Caco-2 (cell line): Measurements from ENCODE around the gene LRP8. TPM values are rescaled to one million over a fixed set of nuclear protein-coding genes. Genes with fewer than 3 reads are reported as not detected.

ENCODE experiments used
- BruUV-seq: library from RNA; stranded (reverse); fragments of 400-500 nt; replicated peaks from 2 replicates; lab custom pipeline; 2021; lab: Mats Ljungman, UMichigan
- CTCF ChIA-PET: fragments of 300-600 bp; sonication (Branson Sonifier 250); formaldehyde crosslinking; loops from one replicate; lab custom pipeline; 2022; ENCODE audit warnings: antibody characterized with exemption; lab: Charles Lee
- POLR2A ChIA-PET: fragments of 300-600 bp; sonication (Branson Sonifier 250); formaldehyde crosslinking; loops from one replicate; lab custom pipeline; 2022; ENCODE audit warnings: antibody characterized with exemption; lab: Charles Lee
- DNase-seq, 2 experiments: peaks; one replicate each; pipeline versions ENCODE4 v3.0.0 to v3.0.0-alpha.2; 2020 to 2022
- H3K27me3 ChIP-seq: replicated peaks from 2 replicates; pipeline ENCODE4 v1.6.0; 2011; ENCODE audit warnings: low read length; ENCODE audit not compliant: control insufficient read depth, insufficient read depth
- H3K36me3 ChIP-seq: 2 replicates; pipeline ENCODE4 v1.5.1; 2011; ENCODE audit warnings: low read length; ENCODE audit not compliant: control insufficient read depth, insufficient read depth
- H3K4me1 ChIP-seq: fragments of 250-450 bp; sonication (Bioruptor Pico); 2 replicates; pipeline ENCODE4 v1.5.1; 2020; ENCODE audit warnings: mild to moderate bottlenecking
- H3K4me3 ChIP-seq: 2 replicates; pipeline ENCODE4 v1.5.1; 2011; ENCODE audit warnings: low read depth, mild to moderate bottlenecking, control low read depth, low read length
- H3K9me3 ChIP-seq: fragments of 250-450 bp; sonication (Bioruptor Pico); 2 replicates; pipeline ENCODE4 v1.5.1; 2020; ENCODE audit warnings: mild to moderate bottlenecking, moderate library complexity
- H3K27ac Mint-ChIP-seq: one replicate; pipeline ENCODE4 v1.8.0; 2022; ENCODE audit warnings: mixed read lengths; ENCODE audit not compliant: unreplicated experiment
- H3K27me3 Mint-ChIP-seq: one replicate; pipeline ENCODE4 v1.8.0; 2022; ENCODE audit warnings: mixed read lengths; ENCODE audit not compliant: insufficient read depth, unreplicated experiment
- H3K36me3 Mint-ChIP-seq: one replicate; pipeline ENCODE4 v1.8.0; 2022; ENCODE audit warnings: mild to moderate bottlenecking, mixed read lengths; ENCODE audit not compliant: insufficient read depth, unreplicated experiment
- H3K4me1 Mint-ChIP-seq: one replicate; pipeline ENCODE4 v1.8.0; 2022; ENCODE audit warnings: low read depth, mixed read lengths; ENCODE audit not compliant: unreplicated experiment
- H3K4me3 Mint-ChIP-seq: one replicate; pipeline ENCODE4 v1.8.0; 2022; ENCODE audit warnings: mild to moderate bottlenecking, moderate library complexity, mixed read lengths; ENCODE audit not compliant: unreplicated experiment
- H3K9me3 Mint-ChIP-seq: one replicate; pipeline ENCODE4 v1.8.0; 2022; ENCODE audit warnings: mixed read lengths; ENCODE audit not compliant: unreplicated experiment
- CTCF ChIP-seq, 2 experiments: fragments of 200-600 bp in 1 of 2; IDR thresholded peaks; 1 replicate in 1 of 2; 2 replicates in 1 of 2; pipeline versions ENCODE4 v1.5.1 to v1.8.0; 2011 to 2022; ENCODE audit warnings: antibody characterized with exemption in 1 of 2, control low read depth in 1 of 2, inconsistent platforms in 1 of 2, low read depth in 1 of 2, low read length in 1 of 2, mild to moderate bottlenecking in 1 of 2, moderate library complexity in 1 of 2; ENCODE audit not compliant: insufficient read depth in 1 of 2, severe bottlenecking in 1 of 2, unreplicated experiment in 1 of 2
- intact Hi-C: fragments of 100-400 bp; cut with micrococcal nuclease; formaldehyde crosslinking; loops from one replicate; pipeline ENCODE4 v1.10.0; 2022; ENCODE audit not compliant: unreplicated experiment
- total RNA-seq: library from RNA; stranded (reverse); gene quantifications from 2 replicates; pipeline ENCODE4 v1.2.3, GENCODE V29; 2022

The LRP8 gene
- total RNA-seq, 1 experiment from 2014 or later, result 11.8 TPM

- no peaks in the 10 kb centered on the region for H3K27me3 ChIP-seq
- H3K4me1 ChIP-seq, result no peaks in the 10 kb centered on the region
- H3K9me3 Mint-ChIP-seq, result peaks cover 34% of the 10 kb centered on the region
- H3K4me1 Mint-ChIP-seq, result no peaks in the 10 kb centered on the region
- CTCF ChIA-PET, result no interaction called here
- H3K36me3 ChIP-seq, result peaks cover 5% of the 10 kb centered on the region; the same call in 1 of the 2 replicates
- POLR2A ChIA-PET, result no interaction called here
- no peak overlapping the region for H3K4me3 ChIP-seq
- no peak overlapping the region for H3K27ac Mint-ChIP-seq
- TF ChIP-seq CTCF (IDR thresholded peaks at IDR 0.05; ENCODE audit: insufficient read depth in 1 of 2, low read depth in 1 of 2, low read length in 1 of 2, severe bottlenecking in 1 of 2, unreplicated experiment in 1 of 2), result no peak
- no peaks in the 10 kb centered on the region for H3K27me3 Mint-ChIP-seq
- BruUV-seq, result no TSS peak
- H3K4me3 Mint-ChIP-seq, result no peak overlapping the region
- DNase-seq, result no peak
- intact Hi-C loops, result no loop called here
- H3K36me3 Mint-ChIP-seq, result peaks cover 35% of the 10 kb centered on the region
- peaks cover 16% of the 10 kb centered on the region for H3K9me3 ChIP-seq
Measured at GRCh38 chr1:53203466-53203865, 124.4 kb downstream of the LRP8 start.

- DNase-seq, result no peak
- POLR2A ChIA-PET, result no interaction called here
- H3K4me3 Mint-ChIP-seq, result peak overlapping the region; percentile 99
- H3K9me3 Mint-ChIP-seq, result no peaks in the 10 kb centered on the region
- TF ChIP-seq CTCF (IDR thresholded peaks at IDR 0.05; ENCODE audit: insufficient read depth in 1 of 2, low read depth in 1 of 2, low read length in 1 of 2, severe bottlenecking in 1 of 2, unreplicated experiment in 1 of 2), result no peak
- Histone ChIP-seq H3K27me3 (no peaks in the 10 kb centered on the region), H3K4me1 (0 out of 2 replicates have a peak, but pooled peaks cover 3% of the 10 kb centered on the region), H3K9me3 (no peaks in the 10 kb centered on the region), H3K4me3 (no peak overlapping the region), H3K36me3 (no peaks in the 10 kb centered on the region)
- H3K4me1 Mint-ChIP-seq, result peaks cover 21% of the 10 kb centered on the region
- intact Hi-C loops, result no loop called here
- CTCF ChIA-PET, result no interaction called here
- no peaks in the 10 kb centered on the region for H3K27me3 Mint-ChIP-seq
- peak overlapping the region; percentile 98 for H3K27ac Mint-ChIP-seq
- no TSS peak for BruUV-seq
- peaks cover 7% of the 10 kb centered on the region for H3K36me3 Mint-ChIP-seq
Measured at GRCh38 chr1:53198241-53198651, 129.6 kb downstream of the LRP8 start.

GRCh38 chr1:53197291-53198200 lies 130.3 kb downstream of the LRP8 start:
- no peaks in the 10 kb centered on the region for H3K27me3 ChIP-seq
- peak overlapping the region; percentile 99 for H3K4me3 Mint-ChIP-seq
- H3K27ac Mint-ChIP-seq, result peak overlapping the region; percentile 98
- 0 out of 2 replicates have a peak, but pooled peaks cover 3% of the 10 kb centered on the region for H3K4me1 ChIP-seq
- H3K4me3 ChIP-seq, result peak overlapping the region; percentile 83
- no peak for DNase-seq
- H3K9me3 Mint-ChIP-seq, result no peaks in the 10 kb centered on the region
- TF ChIP-seq CTCF (IDR thresholded peaks at IDR 0.05; ENCODE audit: insufficient read depth in 1 of 2, low read depth in 1 of 2, low read length in 1 of 2, severe bottlenecking in 1 of 2, unreplicated experiment in 1 of 2), result no peak
- no TSS peak for BruUV-seq
- peaks cover 21% of the 10 kb centered on the region for H3K4me1 Mint-ChIP-seq
- H3K27me3 Mint-ChIP-seq, result no peaks in the 10 kb centered on the region
- no peaks in the 10 kb centered on the region for H3K36me3 ChIP-seq
- no peaks in the 10 kb centered on the region for H3K9me3 ChIP-seq
- intact Hi-C loops, result loop anchor here (2.0 kb wide), 1 partner anchor 15 kb away; no protein-coding TSS in a partner anchor
- ChIA-PET POLR2A (no interaction called here), CTCF (no interaction called here)
- H3K36me3 Mint-ChIP-seq, result peaks cover 2% of the 10 kb centered on the region
